H1 (cell line): ENCODE measurements around the gene MRPL54. TPM values are rescaled to one million over a fixed set of nuclear protein-coding genes. Genes with fewer than 3 reads are reported as not detected.

Experiments
- ASH2L ChIP-seq: fragments of 200-600, 300-600 bp; sonication (generic); IDR thresholded peaks from one replicate; pipeline ENCODE4 v1.7.1; 2017; ENCODE audit warnings: low read length
- ATF2 ChIP-seq: IDR thresholded peaks from 2 replicates; pipeline ENCODE4 v1.6.1; 2012; ENCODE audit warnings: low read length, inconsistent platforms
- CTBP2 ChIP-seq: IDR thresholded peaks from 2 replicates; pipeline ENCODE4 v1.7.0; 2011; ENCODE audit warnings: borderline replicate concordance, mild to moderate bottlenecking, moderate library complexity, mixed read lengths, low read length; ENCODE audit not compliant: insufficient read depth, insufficient read length
- CTCF ChIP-seq, 3 experiments: IDR thresholded peaks; 1 replicate in 2 of 3; 2 replicates in 1 of 3; pipeline versions ENCODE4 v1.5.1 to v1.6.1; 2011; ENCODE audit warnings: low read length in 3 of 3, mild to moderate bottlenecking in 3 of 3, inconsistent platforms in 2 of 3, low read depth in 1 of 3, moderate library complexity in 1 of 3; ENCODE audit not compliant: insufficient read depth in 1 of 3; ENCODE audit errors: control extremely low read depth in 1 of 3
- KDM1A ChIP-seq: fragments of 200-600, 300-600 bp; sonication (generic); IDR thresholded peaks from 2 replicates; pipeline ENCODE4 v1.7.1; 2016; ENCODE audit warnings: mild to moderate bottlenecking, low read length, borderline replicate concordance
- KDM4A ChIP-seq: IDR thresholded peaks from one replicate; pipeline ENCODE4 v1.7.1; 2012; ENCODE audit warnings: low read depth, mild to moderate bottlenecking, moderate library complexity, low read length, inconsistent platforms; ENCODE audit not compliant: severe bottlenecking
- SP4 ChIP-seq: IDR thresholded peaks from 2 replicates; pipeline ENCODE4 v1.6.1; 2012; ENCODE audit warnings: low read length, inconsistent platforms
- YY1 ChIP-seq: IDR thresholded peaks from 2 replicates; pipeline ENCODE4 v1.6.1; 2011; ENCODE audit warnings: low read depth, mild to moderate bottlenecking, low read length
- polyA plus RNA-seq, 7 experiments: library from polyadenylated mRNA; depleted of rRNA in 3 of 7; stranded (reverse) in 5 of 7; unstranded in 2 of 7; fragments of >200 nt in 5 of 7; fragments of 200-250 nt in 2 of 7; gene quantifications; 1 replicate in 5 of 7; 2 replicates in 1 of 7; 4 replicates in 1 of 7; pipeline versions ENCODE4 v1.2.1 to v1.2.3, GENCODE V29; 2011 to 2013; ENCODE audit warnings: missing spikeins in 2 of 7, mixed read lengths in 2 of 7
- total RNA-seq: library from RNA; stranded (reverse); fragmentation: NEBNext Ultra II Directional; extraction: Animal tissue kit (Norgen Biotek cat#: 25700); gene quantifications from 2 replicates; pipeline ENCODE4 v1.2.1, GENCODE V29; 2021

Gene MRPL54
- total and polyA plus RNA-seq, 2 of the 8 experiments (the other 6 are each of a cell fraction or from before 2014, with no cell fraction given): 63.8 to 72.8 TPM

- TF ChIP-seq CTBP2 (no peak), SP4 (no peak), ATF2 (no peak), YY1 (no peak), ASH2L (no peak), KDM4A (no peak), CTCF (IDR thresholded peaks at IDR 0.05; ENCODE audit: control extremely low read depth in 1 of 3, insufficient read depth in 1 of 3, low read depth in 1 of 3, low read length in 3 of 3) (no peak), KDM1A (no peak)
Measured at GRCh38 chr19:3803986-3804385, 41.5 kb downstream of the MRPL54 start (continued).
